HG03442 (cell line): ENCODE results near the gene ST6GALNAC3.
A peak's percentile ranks its signal among the peaks of the same experiment; 100 is the strongest.

Source experiments
- ATAC-seq: cut with Tn5 transposase; IDR thresholded peaks from one replicate; pipeline ENCODE4 v1.9.1; 2021; ENCODE audit warnings: mild to moderate bottlenecking, moderate library complexity; ENCODE audit not compliant: unreplicated experiment

ST6GALNAC3 gene

GRCh38 chr1:76491737-76492136 lies 417.2 kb downstream of the ST6GALNAC3 start:
- no peak for ATAC-seq

GRCh38 chr1:76492752-76493430 lies 418.3 kb downstream of the ST6GALNAC3 start:
- no peak for ATAC-seq

GRCh38 chr1:76494807-76495206 lies 420.3 kb downstream of the ST6GALNAC3 start:
- ATAC-seq: peak; percentile 95

GRCh38 chr1:76496871-76497270 lies 422.3 kb downstream of the ST6GALNAC3 start:
- ATAC-seq: no peak

GRCh38 chr1:76500116-76500515 lies 425.6 kb downstream of the ST6GALNAC3 start:
- no peak for ATAC-seq

GRCh38 chr1:76501136-76501535 lies 426.6 kb downstream of the ST6GALNAC3 start:
- ATAC-seq: no peak

GRCh38 chr1:76501586-76502219 lies 427.2 kb downstream of the ST6GALNAC3 start:
- no peak for ATAC-seq

- ATAC-seq: no peak
These were observed 428.6 kb downstream of the ST6GALNAC3 start for GRCh38 chr1:76503100-76503499.

GRCh38 chr1:76503736-76504135 lies 429.2 kb downstream of the ST6GALNAC3 start:
- no peak for ATAC-seq

- no peak for ATAC-seq
These were observed 432.8 kb downstream of the ST6GALNAC3 start for GRCh38 chr1:76507376-76507775.

- ATAC-seq: no peak
These were observed 434.3 kb downstream of the ST6GALNAC3 start for GRCh38 chr1:76508871-76509270.

GRCh38 chr1:76510672-76511557 lies 436.4 kb downstream of the ST6GALNAC3 start:
- no peak for ATAC-seq

GRCh38 chr1:76511558-76512179 lies 437.1 kb downstream of the ST6GALNAC3 start:
- no peak for ATAC-seq

GRCh38 chr1:76530953-76531352 lies 456.4 kb downstream of the ST6GALNAC3 start:
- no peak for ATAC-seq

- ATAC-seq: no peak
These were observed 467.1 kb downstream of the ST6GALNAC3 start for GRCh38 chr1:76541618-76542017.

GRCh38 chr1:76542359-76542758 lies 467.8 kb downstream of the ST6GALNAC3 start:
- no peak for ATAC-seq

GRCh38 chr1:76543495-76543894 lies 468.9 kb downstream of the ST6GALNAC3 start:
- ATAC-seq: no peak

- ATAC-seq: no peak
These were observed 471.9 kb downstream of the ST6GALNAC3 start for GRCh38 chr1:76546354-76546933.

GRCh38 chr1:76547916-76548315 lies 473.4 kb downstream of the ST6GALNAC3 start:
- ATAC-seq: no peak

- ATAC-seq: no peak
These were observed 474.1 kb downstream of the ST6GALNAC3 start for GRCh38 chr1:76548513-76549100.
